ENCODE measurements around the gene USE1. TPM values are rescaled to one million over a fixed set of nuclear protein-coding genes. Genes with fewer than 3 reads are reported as not detected.

The USE1 gene
- total and polyA plus RNA-seq, 9 of the 15 experiments (the other 6 are each of a cell fraction or from before 2014, with no cell fraction given) = 17.3 to 52.4 (median 34.0) TPM

DNA sequence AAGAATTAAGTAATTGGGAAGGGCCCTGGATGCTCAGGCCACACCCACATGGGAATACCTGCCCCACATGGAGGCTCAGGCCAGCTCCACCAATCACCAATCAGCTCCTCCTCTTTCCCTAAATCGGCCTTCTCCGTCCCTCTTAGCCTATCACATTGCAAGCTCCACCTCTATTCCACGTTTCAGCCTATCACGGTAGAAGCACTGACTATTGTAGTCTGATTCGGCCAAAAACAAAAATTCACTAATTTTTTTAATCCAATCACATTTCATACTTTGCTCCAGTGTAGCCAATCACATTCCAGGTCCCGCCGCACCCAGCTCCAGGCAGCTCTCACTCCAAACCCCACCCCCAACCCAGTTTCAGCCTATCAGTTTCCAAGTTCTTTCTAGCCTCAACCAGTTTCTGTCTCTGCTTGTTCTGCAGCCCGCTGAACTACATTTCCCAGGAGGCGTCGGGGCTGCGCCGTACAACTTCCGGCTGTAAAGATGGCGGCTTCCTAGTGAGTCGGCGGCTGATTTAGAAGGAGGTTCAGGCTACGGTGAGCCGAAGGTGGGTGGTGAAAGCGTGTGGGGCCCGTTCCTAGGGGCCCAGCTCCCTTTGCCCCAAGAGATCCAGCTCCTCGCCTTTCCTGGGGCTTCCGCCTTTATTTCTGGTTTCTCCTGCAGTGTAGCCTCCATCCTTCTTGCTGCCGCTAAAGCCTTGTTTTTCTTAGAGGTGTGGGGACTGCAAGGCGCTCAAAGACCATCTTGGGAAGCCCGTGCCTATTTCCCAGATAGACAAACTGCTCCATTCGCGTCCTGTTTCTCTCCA lies 52.0 kb downstream of the USE1 start, which contains the start of gene BABAM1 (continued):
- TF ChIP-seq CHAMP1 (IDR thresholded peaks at IDR 0.05) = no peak
- no peak for TF ChIP-seq RFX5 (IDR thresholded peaks at IDR 0.05; ENCODE audit: low read depth, low read length)
- no peak for TF ChIP-seq HDAC3 (IDR thresholded peaks at IDR 0.05; ENCODE audit: borderline replicate concordance, partially characterized antibody)
- no peak for TF ChIP-seq RBM15 (IDR thresholded peaks at IDR 0.05; ENCODE audit: insufficient read depth, low read length)
- peak; percentile 87 for TF ChIP-seq SAP30 (IDR thresholded peaks at IDR 0.05; ENCODE audit: borderline replicate concordance, insufficient read depth, low read depth, low read length, poor library complexity, severe bottlenecking)
- TF ChIP-seq NR1H2 (CRISPR knock-in tag; IDR thresholded peaks at IDR 0.05) = no peak
- TF ChIP-seq ATF4 (CRISPR knock-in tag; IDR thresholded peaks at IDR 0.05) = no peak
- no peak for TF ChIP-seq MEF2A (IDR thresholded peaks at IDR 0.05; ENCODE audit: control insufficient read depth, low read depth, low read length)
- no peak for TF ChIP-seq SMAD2 (IDR thresholded peaks at IDR 0.05; ENCODE audit: low read depth, low read length)
- TF ChIP-seq DEAF1 (CRISPR knock-in tag; IDR thresholded peaks at IDR 0.05) = no peak
- TF ChIP-seq ZNF280B (CRISPR knock-in tag; IDR thresholded peaks at IDR 0.05) = no peak
- 0 out of 2 replicates have a peak, but pooled peaks have one; percentile 10 for TF ChIP-seq MYC (IDR thresholded peaks at IDR 0.05; ENCODE audit: low read depth, low read length)
- TF ChIP-seq MYC (CRISPR knock-in tag; IDR thresholded peaks at IDR 0.05; ENCODE audit: borderline replicate concordance, low read depth) = no peak

Measured in K562 (cell line).